ENCODE results near the gene NHEJ1. TPM values are rescaled to one million over a fixed set of nuclear protein-coding genes. Genes with fewer than 3 reads are reported as not detected.

NHEJ1 gene
- total and polyA plus RNA-seq, 9 donors, result 10.8 to 23.1 (median 17.1) TPM

DNA sequence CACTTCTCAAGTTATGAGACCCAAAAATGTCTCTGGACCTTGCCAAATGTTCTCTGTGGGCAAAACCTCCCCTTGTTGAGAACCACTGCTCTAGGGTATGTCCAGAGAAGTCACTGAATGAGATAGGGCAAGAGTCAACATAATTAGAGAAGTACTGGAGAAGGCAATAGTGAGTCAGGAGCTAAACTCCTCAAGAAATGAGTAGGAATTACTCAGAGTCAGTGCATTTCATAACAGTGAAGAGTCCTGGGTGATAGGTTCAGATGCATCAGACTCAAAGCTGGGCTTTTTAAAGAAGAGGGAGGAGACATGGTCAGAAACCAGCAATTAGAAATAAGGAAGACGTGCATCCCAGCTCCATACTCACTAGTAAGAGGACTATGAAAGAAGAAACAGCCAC lies 61.3 kb downstream of the NHEJ1 start:
- TF ChIP-seq, protein P1, sequence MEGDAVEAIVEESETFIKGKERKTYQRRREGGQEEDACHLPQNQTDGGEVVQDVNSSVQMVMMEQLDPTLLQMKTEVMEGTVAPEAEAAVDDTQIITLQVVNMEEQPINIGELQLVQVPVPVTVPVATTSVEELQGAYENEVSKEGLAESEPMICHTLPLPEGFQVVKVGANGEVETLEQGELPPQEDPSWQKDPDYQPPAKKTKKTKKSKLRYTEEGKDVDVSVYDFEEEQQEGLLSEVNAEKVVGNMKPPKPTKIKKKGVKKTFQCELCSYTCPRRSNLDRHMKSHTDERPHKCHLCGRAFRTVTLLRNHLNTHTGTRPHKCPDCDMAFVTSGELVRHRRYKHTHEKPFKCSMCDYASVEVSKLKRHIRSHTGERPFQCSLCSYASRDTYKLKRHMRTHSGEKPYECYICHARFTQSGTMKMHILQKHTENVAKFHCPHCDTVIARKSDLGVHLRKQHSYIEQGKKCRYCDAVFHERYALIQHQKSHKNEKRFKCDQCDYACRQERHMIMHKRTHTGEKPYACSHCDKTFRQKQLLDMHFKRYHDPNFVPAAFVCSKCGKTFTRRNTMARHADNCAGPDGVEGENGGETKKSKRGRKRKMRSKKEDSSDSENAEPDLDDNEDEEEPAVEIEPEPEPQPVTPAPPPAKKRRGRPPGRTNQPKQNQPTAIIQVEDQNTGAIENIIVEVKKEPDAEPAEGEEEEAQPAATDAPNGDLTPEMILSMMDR (IDR thresholded peaks at IDR 0.05), result no peak
- H3K36me3 ChIP-seq, result no peaks in the 10 kb centered on the region
- H3K9me3 ChIP-seq, result no peaks in the 10 kb centered on the region
- WGBS, 3 donors, result 89 to 91% (median 90%) methylated on average over 1 of the region's 1 CpG
- H3K27me3 ChIP-seq, result no peaks in the 10 kb centered on the region
- no peak overlapping the region for H3K4me3 ChIP-seq
- no peak for DNase-seq
- H3K27ac ChIP-seq, result no peak overlapping the region
- intact Hi-C loops (cut with DNase I), result no loop called here
- H3K4me1 ChIP-seq (ENCODE audit: insufficient read depth), result no peaks in the 10 kb centered on the region

DNA sequence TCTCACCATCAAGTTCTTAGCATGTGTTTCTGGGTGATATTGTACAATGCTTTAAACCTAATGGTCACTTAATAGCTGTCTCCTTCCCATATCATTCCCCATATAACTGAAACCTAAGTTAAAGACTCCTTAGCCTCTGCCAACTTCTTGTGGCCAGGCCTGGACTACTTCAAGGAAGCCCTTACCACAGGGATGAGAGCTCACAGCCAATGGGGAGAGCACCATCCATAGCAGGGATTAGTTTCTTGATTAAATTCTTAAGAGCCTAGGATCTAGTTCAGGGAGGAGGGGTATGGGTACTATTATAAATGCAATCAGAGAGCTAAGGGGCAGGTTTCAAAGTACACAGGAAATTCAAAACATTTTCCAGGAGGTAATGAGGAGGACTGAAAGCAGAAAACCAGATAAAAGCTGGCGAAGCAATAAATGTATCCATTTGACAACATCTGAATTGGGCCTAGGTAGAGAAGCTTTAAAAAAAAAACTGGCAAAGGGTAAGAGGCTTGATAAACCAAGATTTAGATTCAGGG lies 65.1 kb downstream of the NHEJ1 start:
- H3K36me3 ChIP-seq, result no peaks in the 10 kb centered on the region
- no peaks in the 10 kb centered on the region for H3K9me3 ChIP-seq
- 84 to 100% (median 98%) methylated on average over 1 of the region's 1 CpG for WGBS, 3 donors
- H3K27me3 ChIP-seq, result no peaks in the 10 kb centered on the region
- H3K27ac ChIP-seq, result no peak overlapping the region
- no peak overlapping the region for H3K4me3 ChIP-seq
- no peak for TF ChIP-seq EP300 (IDR thresholded peaks at IDR 0.05)
- TF ChIP-seq POLR2A (IDR thresholded peaks at IDR 0.05), result no peak
- TF ChIP-seq, protein P1 (IDR thresholded peaks at IDR 0.05), result no peak
- H3K4me1 ChIP-seq (ENCODE audit: insufficient read depth), result no peaks in the 10 kb centered on the region
- intact Hi-C loops (cut with DNase I), result no loop called here
- no peak for DNase-seq

DNA sequence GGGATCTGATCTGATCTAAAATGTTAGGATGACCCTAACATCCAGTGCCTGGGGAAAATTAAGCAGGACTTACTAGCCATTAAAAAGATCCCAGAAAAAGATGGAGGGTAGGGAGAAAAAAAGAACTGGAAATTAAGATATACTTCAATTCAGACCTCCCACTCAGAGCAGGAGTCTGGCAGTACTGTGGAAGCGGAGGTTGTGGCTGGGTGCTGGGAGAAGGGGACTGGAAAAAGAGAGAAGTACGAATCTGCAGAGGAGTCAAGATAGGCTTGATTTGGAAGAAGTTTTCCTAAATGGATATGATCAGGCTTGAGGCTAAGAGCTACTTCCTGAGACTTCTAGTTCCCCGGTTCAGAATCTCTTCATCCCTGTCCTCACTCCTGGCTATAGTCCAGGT lies 66.4 kb downstream of the NHEJ1 start:
- H3K9me3 ChIP-seq, result no peaks in the 10 kb centered on the region
- TF ChIP-seq, protein P1 (IDR thresholded peaks at IDR 0.05), result no peak
- no peak for TF ChIP-seq POLR2A (IDR thresholded peaks at IDR 0.05)
- TF ChIP-seq EP300 (IDR thresholded peaks at IDR 0.05), result no peak
- DNase-seq, result no peak
- H3K4me1 ChIP-seq (ENCODE audit: insufficient read depth), result no peaks in the 10 kb centered on the region
- no peak overlapping the region for H3K27ac ChIP-seq
- no peaks in the 10 kb centered on the region for H3K36me3 ChIP-seq
- 78 to 85% (median 84%) methylated on average over 3 of the region's 3 CpGs for WGBS, 3 donors
- intact Hi-C loops (cut with DNase I), result no loop called here
- no peaks in the 10 kb centered on the region for H3K27me3 ChIP-seq
- no peak overlapping the region for H3K4me3 ChIP-seq

DNA sequence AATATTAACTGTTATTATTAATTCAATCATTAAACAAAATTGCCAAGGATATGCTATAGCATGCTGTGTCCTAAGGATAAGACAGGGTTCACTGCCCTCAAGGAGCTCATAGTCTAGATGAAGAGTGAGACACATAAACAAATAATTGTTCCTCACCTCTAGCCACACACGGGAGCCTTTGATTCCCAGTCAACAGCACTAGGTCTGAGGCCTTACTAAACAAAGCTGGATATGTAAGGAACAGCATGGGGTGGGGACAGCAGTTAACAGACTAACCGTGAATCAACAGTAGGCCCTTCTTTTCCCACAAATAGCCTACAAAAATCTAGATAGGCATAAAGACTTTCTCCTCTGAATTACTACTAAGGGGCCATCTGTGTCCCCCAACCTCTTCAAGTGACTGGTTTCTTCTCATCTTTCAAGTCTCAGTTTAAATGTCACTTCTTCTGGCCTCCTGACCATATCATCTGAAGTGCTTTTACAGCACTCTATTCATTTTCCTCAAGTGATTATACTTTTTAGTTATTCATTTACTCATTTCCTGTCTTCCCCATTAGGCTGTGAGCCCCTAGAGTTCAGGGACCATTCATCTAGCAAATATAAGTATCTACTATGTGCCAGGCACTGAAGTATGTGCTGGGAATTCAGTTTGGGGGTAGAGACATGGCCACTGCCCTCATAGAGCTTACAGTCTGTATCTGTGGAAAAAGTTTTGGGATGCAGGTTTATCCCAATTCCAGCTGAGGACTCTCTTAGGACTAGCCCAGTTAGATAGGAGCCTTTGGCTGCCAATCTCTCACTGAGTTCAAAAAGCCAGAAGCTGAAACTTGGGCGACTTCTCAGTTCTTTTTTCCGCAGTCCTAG lies 69.9 kb downstream of the NHEJ1 start:
- intact Hi-C loops (cut with DNase I), result no loop called here
- no peaks in the 10 kb centered on the region for H3K27me3 ChIP-seq
- no peaks in the 10 kb centered on the region for H3K9me3 ChIP-seq
- no peak overlapping the region for H3K27ac ChIP-seq
- H3K4me1 ChIP-seq (ENCODE audit: insufficient read depth), result no peaks in the 10 kb centered on the region
- no peak overlapping the region for H3K4me3 ChIP-seq
- no peak for DNase-seq
- H3K36me3 ChIP-seq, result no peaks in the 10 kb centered on the region
- WGBS, 3 donors, result 69 to 85% (median 80%) methylated on average over 4 of the region's 4 CpGs
- TF ChIP-seq EP300 (IDR thresholded peaks at IDR 0.05) (no peak), POLR2A (IDR thresholded peaks at IDR 0.05) (no peak)
- TF ChIP-seq, protein P1 (IDR thresholded peaks at IDR 0.05), result no peak

Data from ovary (tissue), 9 donors.